Pancreas (tissue), 10 donors: Measurements from ENCODE around the gene RFX3. TPM values are rescaled to one million over a fixed set of nuclear protein-coding genes. Genes with fewer than 3 reads are reported as not detected.

Experiments used
- ATAC-seq, 4 donors: fragments of 200-7000 bp; cut with Tn5 transposase; one replicate each; pipeline versions ENCODE4 v1.8.0 to v1.9.1; 2020; ENCODE audit warnings: mild to moderate bottlenecking in 4 of 4, moderate library complexity in 4 of 4
- DNase-seq, 6 donors: peaks; one replicate each; pipeline ENCODE4 v3.0.0-alpha.2; 2020
- FAIRE-seq: peaks from 2 replicates; lab custom pipeline; 2012; peaks lifted over from hg19 to GRCh38; lab: Jason Lieb, UNC
- H3K27ac ChIP-seq, 4 donors: fragments of 200-600 bp; sonication (generic); 1 replicate in 3 of 4; 2 replicates in 1 of 4; pipeline versions ENCODE4 v1.5.0 to v1.8.0; 2020
- H3K27me3 ChIP-seq, 4 donors: fragments of 200-600 bp; one replicate each; pipeline ENCODE4 v1.8.0; 2021
- H3K36me3 ChIP-seq, 3 donors: fragments of 200-600 bp; sonication (generic) in 1 of 3; one replicate each; pipeline versions ENCODE4 v1.5.0 to v1.8.0; 2020 to 2021
- H3K4me1 ChIP-seq, 3 donors: fragments of 200-600 bp; one replicate each; pipeline ENCODE4 v1.8.0; 2021
- H3K4me3 ChIP-seq, 4 donors: fragments of 200-600 bp; sonication (generic) in 2 of 4; one replicate each; pipeline versions ENCODE4 v1.5.0 to v1.8.0; 2020 to 2021
- H3K9me3 ChIP-seq, 4 donors: fragments of 200-600 bp; one replicate each; pipeline ENCODE4 v1.8.0; 2021
- CTCF ChIP-seq, 4 donors: fragments of 200-600 bp; sonication (generic) in 3 of 4; IDR thresholded peaks; one replicate each; pipeline versions ENCODE4 v1.5.0 to v1.8.0; 2021; ENCODE audit warnings: antibody characterized with exemption in 4 of 4
- WGBS, 2 donors: extraction: QIAGEN DNeasy Blood & Tissue Kit; methylation state at CpG; one replicate each; pipeline ENCODE4 v1.1.7; 2013; 5-methylcytosine and 5-hydroxymethylcytosine counted together
- intact Hi-C, 3 donors: fragments of 100-400 bp; cut with DNase I; formaldehyde crosslinking; loops; one replicate each; pipeline versions ENCODE4 v1.11.1 to v1.14.2; 2022
- polyA plus RNA-seq, 2 donors: library from polyadenylated mRNA; stranded (reverse); fragments of 200-250 nt; gene quantifications; one replicate each; pipeline ENCODE4 v1.2.3, GENCODE V29; 2013
- total RNA-seq, 6 donors: library from RNA; stranded (reverse); fragmentation: NEBNext Ultra II Directional in 4 of 6; extraction: Animal tissue kit (Norgen Biotek cat#: 25700) in 4 of 6; gene quantifications; one replicate each; pipeline versions ENCODE4 v1.2.1 to v1.2.4, GENCODE V29; 2021 to 2023
- donor health status: healthy with polysubstance abuse.
- donor health status: DM: no; HTN: no; CAD: no; lungs with moderate emphysema.
- donor health status: DM: no; HTN: no; CAD: no.
- donor health status: control.
- donor health status: control.
- donor health status: Bipolar disorder and iron deficiency.
- donor health status: DM: yes; HTN: yes; CAD: no.
- donor health status: DM: no; HTN: no; CAD: no.
- donor health status: DM: no; HTN: no; CAD: no.
- donor health status: DM: yes; HTN: yes; CAD: no.

Gene RFX3
- total and polyA plus RNA-seq, 8 donors: 1.2 to 12.2 (median 5.0) TPM

- WGBS, 2 donors: 99 to 100% methylated on average over 2 of the region's 2 CpGs
- H3K4me1 ChIP-seq: no peaks in the 10 kb centered on the region
- intact Hi-C loops: no loop called here
- no peak for TF ChIP-seq CTCF (IDR thresholded peaks at IDR 0.05)
- H3K36me3 ChIP-seq: no peaks in the 10 kb centered on the region
- H3K9me3 ChIP-seq: no peaks in the 10 kb centered on the region
- FAIRE-seq: no peak
- no peak for DNase-seq
- ATAC-seq: no peak
- H3K4me3 ChIP-seq: no peak overlapping the region
- H3K27ac ChIP-seq: no peak overlapping the region
- H3K27me3 ChIP-seq: no peaks in the 10 kb centered on the region
Observed at GRCh38 chr9:3474821-3475220, 51.0 kb downstream of the RFX3 start.

- no peak for DNase-seq
- WGBS, 2 donors: 93 to 96% methylated on average over 1 of the region's 1 CpG
- FAIRE-seq: no peak
Observed at GRCh38 chr9:3473405-3473804, 52.4 kb downstream of the RFX3 start.

GRCh38 chr9:3471883-3472282, 53.9 kb downstream of the RFX3 start:
- DNase-seq (no peak), FAIRE-seq (no peak), ATAC-seq (peak in 1 of 4 donors; percentile 20)
- Histone ChIP-seq H3K27me3 (no peaks in the 10 kb centered on the region), H3K4me3 (no peak overlapping the region), H3K36me3 (no peaks in the 10 kb centered on the region), H3K27ac (no peak overlapping the region), H3K9me3 (no peaks in the 10 kb centered on the region), H3K4me1 (peaks cover 0 to 5% (median 4%) of the 10 kb centered on the region in 3 donors)
- no peak for TF ChIP-seq CTCF (IDR thresholded peaks at IDR 0.05)
- 11% methylated on average over 3 of the region's 3 CpGs for WGBS, 2 donors
- intact Hi-C loops: no loop called here

More at GRCh38 chr9:3473405-3473804, 52.4 kb downstream of the RFX3 start:
- H3K27me3 ChIP-seq: no peaks in the 10 kb centered on the region
- no peak overlapping the region for H3K27ac ChIP-seq
- peak in 1 of 4 donors; percentile 43 for ATAC-seq
- TF ChIP-seq CTCF (IDR thresholded peaks at IDR 0.05): no peak
- intact Hi-C loops: no loop called here
- no peaks in the 10 kb centered on the region for H3K9me3 ChIP-seq
- H3K4me1 ChIP-seq: no peaks in the 10 kb centered on the region
- no peak overlapping the region for H3K4me3 ChIP-seq
- H3K36me3 ChIP-seq: no peaks in the 10 kb centered on the region

GRCh38 chr9:3468421-3469205, 57.2 kb downstream of the RFX3 start:
- DNase-seq: no peak
- intact Hi-C loops: no loop called here
- H3K9me3 ChIP-seq: no peaks in the 10 kb centered on the region

More at GRCh38 chr9:3468421-3469205, 57.2 kb downstream of the RFX3 start:
- 51 to 63% methylated on average over 4 of the region's 4 CpGs for WGBS, 2 donors
- Histone ChIP-seq H3K36me3 (no peaks in the 10 kb centered on the region), H3K27ac (no peak overlapping the region), H3K4me1 (peaks cover 0 to 5% (median 4%) of the 10 kb centered on the region in 3 donors), H3K27me3 (no peaks in the 10 kb centered on the region), H3K4me3 (no peak overlapping the region)
- no peak for TF ChIP-seq CTCF (IDR thresholded peaks at IDR 0.05)
- ATAC-seq: no peak
- peak; percentile 73 for FAIRE-seq
